ENCODE measurements around the gene UNC5A. TPM values are rescaled to one million over a fixed set of nuclear protein-coding genes. Genes with fewer than 3 reads are reported as not detected.

The UNC5A gene
- total RNA-seq, 3 donors from 2014 or later (not counting 1 experiment from before 2014, with no cell fraction given): not detected

DNA sequence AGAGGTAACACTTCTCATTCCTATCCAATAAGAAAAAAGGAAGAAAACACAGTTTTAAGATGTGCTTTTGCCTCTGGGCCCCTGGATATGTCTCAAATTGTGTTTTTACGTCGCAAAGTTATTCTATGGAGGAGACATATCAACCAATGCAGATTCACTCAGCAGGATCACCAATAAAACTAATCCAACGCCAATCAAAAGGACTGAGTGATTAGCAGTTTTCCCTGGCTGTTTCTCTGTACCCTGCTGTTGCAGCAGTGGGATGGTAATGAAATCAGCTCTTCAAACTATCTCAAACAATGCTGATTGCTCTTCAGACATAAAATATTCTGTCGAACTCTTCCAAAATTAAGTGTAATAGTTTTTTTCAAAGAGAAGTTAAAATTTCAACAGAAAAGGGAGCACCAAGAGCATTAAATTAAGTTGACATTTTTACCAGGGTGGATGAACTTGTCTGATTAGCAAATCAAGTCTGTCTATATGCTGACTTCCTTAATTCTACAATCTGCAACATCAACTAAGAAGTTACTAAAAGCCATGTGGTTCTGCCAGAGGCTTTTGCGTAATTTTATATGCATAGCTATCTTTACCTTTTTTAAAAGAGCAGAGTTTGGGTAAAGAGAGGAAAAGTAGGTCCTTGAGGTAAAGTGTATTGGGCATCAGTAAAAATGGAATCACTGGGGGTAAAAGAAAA is 98.5 kb downstream of the UNC5A start:
- ATAC-seq (no peak), DNase-seq (no peak)
- Mint-ChIP-seq H3K4me1 (peaks cover 0 to 8% of the 10 kb centered on the region in 2 donors), H3K36me3 (peaks cover 55% of the 10 kb centered on the region), H3K27ac (peak overlapping the region in 1 of 2 donors; percentile 41), H3K27me3 (ENCODE audit: low read depth in 2 of 2) (no peaks in the 10 kb centered on the region), H3K4me3 (no peak overlapping the region), H3K9me3 (no peaks in the 10 kb centered on the region)
- TF ChIP-seq, protein P1, sequence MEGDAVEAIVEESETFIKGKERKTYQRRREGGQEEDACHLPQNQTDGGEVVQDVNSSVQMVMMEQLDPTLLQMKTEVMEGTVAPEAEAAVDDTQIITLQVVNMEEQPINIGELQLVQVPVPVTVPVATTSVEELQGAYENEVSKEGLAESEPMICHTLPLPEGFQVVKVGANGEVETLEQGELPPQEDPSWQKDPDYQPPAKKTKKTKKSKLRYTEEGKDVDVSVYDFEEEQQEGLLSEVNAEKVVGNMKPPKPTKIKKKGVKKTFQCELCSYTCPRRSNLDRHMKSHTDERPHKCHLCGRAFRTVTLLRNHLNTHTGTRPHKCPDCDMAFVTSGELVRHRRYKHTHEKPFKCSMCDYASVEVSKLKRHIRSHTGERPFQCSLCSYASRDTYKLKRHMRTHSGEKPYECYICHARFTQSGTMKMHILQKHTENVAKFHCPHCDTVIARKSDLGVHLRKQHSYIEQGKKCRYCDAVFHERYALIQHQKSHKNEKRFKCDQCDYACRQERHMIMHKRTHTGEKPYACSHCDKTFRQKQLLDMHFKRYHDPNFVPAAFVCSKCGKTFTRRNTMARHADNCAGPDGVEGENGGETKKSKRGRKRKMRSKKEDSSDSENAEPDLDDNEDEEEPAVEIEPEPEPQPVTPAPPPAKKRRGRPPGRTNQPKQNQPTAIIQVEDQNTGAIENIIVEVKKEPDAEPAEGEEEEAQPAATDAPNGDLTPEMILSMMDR (IDR thresholded peaks at IDR 0.05): no peak
- Histone ChIP-seq H3K27me3 (ENCODE audit: control insufficient read depth, insufficient read depth, low read length) (no peaks in the 10 kb centered on the region), H3K4me1 (ENCODE audit: control insufficient read depth, insufficient read depth, low read length) (no peaks in the 10 kb centered on the region), H3K27ac (ENCODE audit: low read length) (no peak overlapping the region), H3K4me3 (ENCODE audit: low read length) (no peak overlapping the region), H3K36me3 (ENCODE audit: control insufficient read depth, insufficient read depth, low read length) (peaks cover 63% of the 10 kb centered on the region), H3K9me3 (ENCODE audit: control insufficient read depth, insufficient read depth, low read length) (no peaks in the 10 kb centered on the region)
- 93% methylated on average over 3 of the region's 5 CpGs for WGBS (ENCODE audit: insufficient coverage)
- intact Hi-C loops (cut with micrococcal nuclease): no loop called here

DNA sequence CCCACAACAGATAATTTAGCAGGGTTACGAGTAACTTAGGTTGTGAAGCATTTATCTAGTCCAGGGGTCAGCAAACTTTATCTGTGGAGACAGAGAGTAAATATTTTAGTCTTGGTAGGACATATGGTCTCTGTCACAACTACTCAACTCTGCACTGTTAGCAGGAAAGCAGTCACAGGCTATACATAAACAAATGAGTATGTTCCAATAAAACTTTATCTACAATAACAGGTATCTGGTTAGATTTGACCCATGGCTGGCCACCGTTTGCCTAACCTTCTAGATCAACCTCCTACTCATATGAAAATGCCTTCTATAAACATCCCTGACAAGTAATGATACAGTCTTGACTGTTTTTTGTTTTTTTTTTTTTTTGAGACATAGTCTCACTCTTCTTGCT is 101.8 kb downstream of the UNC5A start:
- TF ChIP-seq, protein P1 (IDR thresholded peaks at IDR 0.05): no peak
- Histone ChIP-seq H3K27me3 (ENCODE audit: control insufficient read depth, insufficient read depth, low read length) (no peaks in the 10 kb centered on the region), H3K36me3 (ENCODE audit: control insufficient read depth, insufficient read depth, low read length) (peaks cover 30% of the 10 kb centered on the region), H3K4me1 (ENCODE audit: control insufficient read depth, insufficient read depth, low read length) (no peaks in the 10 kb centered on the region), H3K4me3 (ENCODE audit: low read length) (no peak overlapping the region), H3K27ac (ENCODE audit: low read length) (no peak overlapping the region), H3K9me3 (ENCODE audit: control insufficient read depth, insufficient read depth, low read length) (no peaks in the 10 kb centered on the region)
- H3K36me3 Mint-ChIP-seq: peaks cover 25% of the 10 kb centered on the region
- H3K27ac Mint-ChIP-seq: no peak overlapping the region
- no peak for ATAC-seq
- intact Hi-C loops (cut with micrococcal nuclease): no loop called here
- DNase-seq: no peak
- no peak overlapping the region for H3K4me3 Mint-ChIP-seq
- peaks cover 4 to 14% of the 10 kb centered on the region in 2 donors for H3K4me1 Mint-ChIP-seq
- H3K27me3 Mint-ChIP-seq (ENCODE audit: low read depth in 2 of 2): no peaks in the 10 kb centered on the region
- no peaks in the 10 kb centered on the region for H3K9me3 Mint-ChIP-seq
- WGBS (ENCODE audit: insufficient coverage): 100% methylated on average over 2 of the region's 2 CpGs

DNA sequence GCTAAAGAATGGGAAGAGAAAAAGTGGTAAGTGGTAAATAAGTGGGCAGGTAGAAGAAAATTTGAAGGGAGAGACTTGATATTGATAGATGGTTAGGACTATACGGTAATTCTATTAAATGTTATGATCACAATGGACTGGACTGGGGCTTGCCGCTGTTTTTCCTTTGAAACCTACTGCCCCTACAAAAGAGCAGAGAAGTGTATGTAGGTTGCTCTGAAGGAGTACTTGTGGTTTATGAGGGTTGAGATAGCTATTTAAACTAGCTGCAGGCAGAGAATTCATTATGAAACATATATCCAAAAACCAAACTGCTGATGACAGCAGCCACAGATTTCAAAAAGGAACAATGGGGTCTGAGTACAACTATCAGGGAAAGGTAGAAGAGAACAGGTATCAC is 105.5 kb downstream of the UNC5A start:
- Histone ChIP-seq H3K27ac (ENCODE audit: low read length) (no peak overlapping the region), H3K4me1 (ENCODE audit: control insufficient read depth, insufficient read depth, low read length) (no peaks in the 10 kb centered on the region), H3K27me3 (ENCODE audit: control insufficient read depth, insufficient read depth, low read length) (no peaks in the 10 kb centered on the region), H3K36me3 (ENCODE audit: control insufficient read depth, insufficient read depth, low read length) (peaks cover 10% of the 10 kb centered on the region), H3K4me3 (ENCODE audit: low read length) (no peak overlapping the region), H3K9me3 (ENCODE audit: control insufficient read depth, insufficient read depth, low read length) (no peaks in the 10 kb centered on the region)
- Mint-ChIP-seq H3K9me3 (no peaks in the 10 kb centered on the region), H3K27ac (no peak overlapping the region), H3K36me3 (peaks cover under 1% of the 10 kb centered on the region), H3K27me3 (ENCODE audit: low read depth in 2 of 2) (no peaks in the 10 kb centered on the region), H3K4me3 (no peak overlapping the region), H3K4me1 (peaks cover 9 to 23% of the 10 kb centered on the region in 2 donors)
- intact Hi-C loops (cut with micrococcal nuclease): no loop called here
- 60% methylated on average over 2 of the region's 2 CpGs for WGBS (ENCODE audit: insufficient coverage)
- no peak for DNase-seq
- TF ChIP-seq, protein P1 (IDR thresholded peaks at IDR 0.05): no peak
- no peak for ATAC-seq

DNA sequence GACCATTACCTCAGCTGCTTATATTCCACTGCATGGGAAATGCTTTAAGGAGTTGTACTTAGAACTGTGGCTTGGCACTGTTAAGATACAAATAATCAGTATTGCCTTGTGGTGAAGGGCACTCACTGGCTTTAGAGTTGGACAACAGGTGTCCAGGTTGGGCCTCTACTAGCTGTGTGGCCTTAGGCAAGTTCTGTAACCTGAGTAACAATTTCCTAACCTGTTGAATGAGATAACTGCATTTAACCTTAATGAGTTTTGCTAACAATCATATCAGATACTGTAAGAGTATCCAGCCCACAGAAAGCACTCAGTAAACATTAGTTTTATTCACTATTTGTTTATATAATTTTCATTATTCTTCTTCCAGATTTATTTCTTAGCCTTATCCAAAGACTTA is 106.0 kb downstream of the UNC5A start:
- no peaks in the 10 kb centered on the region for H3K9me3 ChIP-seq (ENCODE audit: control insufficient read depth, insufficient read depth, low read length)
- Mint-ChIP-seq H3K4me1 (peaks cover 9 to 23% of the 10 kb centered on the region in 2 donors), H3K27ac (no peak overlapping the region), H3K36me3 (no peaks in the 10 kb centered on the region), H3K9me3 (no peaks in the 10 kb centered on the region), H3K4me3 (no peak overlapping the region), H3K27me3 (ENCODE audit: low read depth in 2 of 2) (no peaks in the 10 kb centered on the region)
- no peak overlapping the region for H3K27ac ChIP-seq (ENCODE audit: low read length)
- no peak for DNase-seq
- ATAC-seq: no peak
- no peaks in the 10 kb centered on the region for H3K27me3 ChIP-seq (ENCODE audit: control insufficient read depth, insufficient read depth, low read length)
- TF ChIP-seq, protein P1 (IDR thresholded peaks at IDR 0.05): no peak
- intact Hi-C loops (cut with micrococcal nuclease): no loop called here
- peaks cover 8% of the 10 kb centered on the region for H3K36me3 ChIP-seq (ENCODE audit: control insufficient read depth, insufficient read depth, low read length)
- no peak overlapping the region for H3K4me3 ChIP-seq (ENCODE audit: low read length)
- no peaks in the 10 kb centered on the region for H3K4me1 ChIP-seq (ENCODE audit: control insufficient read depth, insufficient read depth, low read length)

Data from natural killer cell (primary cell).